ENCODE data around the gene TMEM87B. TPM values are rescaled to one million over a fixed set of nuclear protein-coding genes. Genes with fewer than 3 reads are reported as not detected.

TMEM87B gene
- total and polyA plus RNA-seq, 2 of the 8 experiments (the other 6 are each of a cell fraction or from before 2014, with no cell fraction given) = 7.2 to 9.0 TPM

- 98% methylated on average over 4 of the region's 5 CpGs; no CpG with 5 or more reads in 1 of the 2 experiments for WGBS, 2 experiments (ENCODE audit: extremely low coverage in 1 of 2, insufficient coverage in 1 of 2, insufficient read length in 1 of 2, insufficient replicate concordance in 2 of 2, low coverage in 1 of 2, low lambda C conversion rate in 2 of 2, missing lambda C conversion rate in 1 of 2)
- Histone ChIP-seq H3K4me3 (ENCODE audit: extremely low read depth in 1 of 4, insufficient read depth in 2 of 4, low read depth in 3 of 4, low read length in 4 of 4) (no peak overlapping the region), H2BK120ac (replicated peaks; ENCODE audit: low read depth, low read length) (no peak overlapping the region), H3K36me3 (ENCODE audit: control insufficient read depth in 2 of 4, insufficient read depth in 4 of 4, low read length in 3 of 4) (peaks cover 0 to 3% (median 0%) of the 10 kb centered on the region in 4 experiments; a peak in 4 of 8 replicates), H3K9me3 (ENCODE audit: insufficient read depth in 2 of 2, low read depth in 1 of 2, low read length in 1 of 2) (no peaks in the 10 kb centered on the region), H3K79me2 (ENCODE audit: control insufficient read depth in 1 of 2, insufficient read depth in 2 of 2, low read length in 2 of 2) (no peaks in the 10 kb centered on the region), H3K27me3 (replicated peaks in 1 of 4; ENCODE audit: control insufficient read depth in 3 of 4, extremely low read depth in 1 of 4, insufficient read depth in 3 of 4, low read length in 3 of 4) (no peaks in the 10 kb centered on the region), H4K5ac (ENCODE audit: insufficient read length, low read depth, low read length) (no peak overlapping the region), H3K14ac (ENCODE audit: insufficient read length) (no peak overlapping the region), H2AFZ (ENCODE audit: low read length) (no peak overlapping the region), H2BK15ac (ENCODE audit: low read length) (no peak overlapping the region), H4K91ac (replicated peaks; ENCODE audit: insufficient read length, low read length) (no peak overlapping the region), H3K56ac (replicated peaks; ENCODE audit: insufficient read length, low read depth, low read length) (no peak overlapping the region), H3K23me2 (ENCODE audit: low read depth, low read length) (no peaks in the 10 kb centered on the region), H3K79me1 (ENCODE audit: low read depth, low read length) (no peaks in the 10 kb centered on the region), H2BK5ac (ENCODE audit: low read depth, low read length) (no peak overlapping the region), H3K4me1 (replicated peaks in 1 of 4; ENCODE audit: control insufficient read depth in 3 of 4, insufficient read depth in 4 of 4, low read length in 3 of 4) (no peaks in the 10 kb centered on the region), H3K18ac (ENCODE audit: extremely low read depth, low read length) (no peak overlapping the region), H3K4me2 (ENCODE audit: insufficient read depth in 1 of 2, low read depth in 2 of 2, low read length in 2 of 2) (no peak overlapping the region), H3K23ac (ENCODE audit: insufficient read length) (no peak overlapping the region), H3K4ac (replicated peaks; ENCODE audit: insufficient read length, low read depth, low read length) (no peak overlapping the region), H2AK5ac (ENCODE audit: low read depth, low read length) (no peak overlapping the region), H4K8ac (ENCODE audit: extremely low read depth, insufficient read depth, low read length) (no peak overlapping the region), H3K9ac (replicated peaks in 1 of 4; ENCODE audit: extremely low read depth in 1 of 4, low read depth in 3 of 4, low read length in 3 of 4) (no peak overlapping the region), H4K20me1 (replicated peaks in 1 of 2; ENCODE audit: control insufficient read depth in 1 of 2, insufficient read depth in 2 of 2, low read length in 2 of 2) (no peaks in the 10 kb centered on the region), H2BK12ac (ENCODE audit: low read depth, low read length) (no peak overlapping the region), H3K27ac (ENCODE audit: low read depth, low read length) (no peak overlapping the region), H2BK20ac (ENCODE audit: low read length) (no peak overlapping the region)
- ChIA-PET CTCF (ENCODE audit: partially characterized antibody) (no interaction called here), POLR2A (ENCODE audit: partially characterized antibody) (no interaction called here)
- no peak for DNase-seq (ENCODE audit: low read depth in 1 of 2, low spot score in 2 of 2)
- no peak for FAIRE-seq
- TF ChIP-seq EP300 (IDR thresholded peaks at IDR 0.05; ENCODE audit: borderline replicate concordance in 1 of 2, low read depth in 2 of 2, low read length in 2 of 2) = no peak
- no peak for TF ChIP-seq SIX5 (IDR thresholded peaks at IDR 0.05; ENCODE audit: low read depth, low read length)
- TF ChIP-seq TEAD4 (IDR thresholded peaks at IDR 0.05; ENCODE audit: low read depth, low read length) = no peak
- TF ChIP-seq POLR2A (IDR thresholded peaks at IDR 0.05; ENCODE audit: control extremely low read depth in 1 of 2, low read depth in 2 of 2, low read length in 2 of 2) = no peak
- no peak for TF ChIP-seq EZH2 (IDR thresholded peaks at IDR 0.05; ENCODE audit: low read depth, low read length, severe bottlenecking)
- TF ChIP-seq ATF3 (IDR thresholded peaks at IDR 0.05; ENCODE audit: insufficient read depth, low read depth, low read length) = no peak
- TF ChIP-seq TBP (IDR thresholded peaks at IDR 0.05; ENCODE audit: low read depth, low read length) = no peak
- TF ChIP-seq POLR2AphosphoS5 (IDR thresholded peaks at IDR 0.05; ENCODE audit: low read depth, low read length) = no peak
- TF ChIP-seq HDAC6 (IDR thresholded peaks at IDR 0.05; ENCODE audit: low read depth, low read length) = no peak
- TF ChIP-seq ASH2L (IDR thresholded peaks at IDR 0.05; ENCODE audit: low read length) = no peak
- TF ChIP-seq JUN (IDR thresholded peaks at IDR 0.05; ENCODE audit: low read depth, low read length) = no peak
These were observed 42.5 kb upstream of the TMEM87B start for GRCh38 chr2:112012556-112012955.

Measured in H1 (cell line).